Measurements from ENCODE around the gene CTDNEP1.
A peak's percentile ranks its signal among the peaks of the same experiment; 100 is the strongest.

The CTDNEP1 gene

DNA sequence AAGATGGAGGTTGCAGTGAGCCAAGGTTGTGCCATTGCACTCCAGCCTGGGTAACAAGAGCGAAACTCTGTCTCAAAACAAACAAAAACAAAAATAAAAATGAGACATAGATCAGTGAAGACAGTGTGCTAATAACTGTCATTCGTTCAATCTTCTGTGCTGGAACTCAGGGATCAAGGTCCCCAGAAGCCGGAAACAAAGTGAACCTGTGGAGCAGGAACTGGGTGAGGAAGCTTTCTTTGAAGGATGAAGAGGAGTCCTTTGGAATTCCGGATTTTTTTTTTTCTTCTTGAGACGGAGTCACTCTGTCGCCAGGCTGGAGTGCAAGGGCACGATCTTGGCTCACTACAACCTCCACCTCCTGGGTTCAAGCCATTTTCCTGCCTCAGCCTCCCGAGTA is 27.9 kb upstream of the CTDNEP1 start:
- DNase-seq, result no peak

DNA sequence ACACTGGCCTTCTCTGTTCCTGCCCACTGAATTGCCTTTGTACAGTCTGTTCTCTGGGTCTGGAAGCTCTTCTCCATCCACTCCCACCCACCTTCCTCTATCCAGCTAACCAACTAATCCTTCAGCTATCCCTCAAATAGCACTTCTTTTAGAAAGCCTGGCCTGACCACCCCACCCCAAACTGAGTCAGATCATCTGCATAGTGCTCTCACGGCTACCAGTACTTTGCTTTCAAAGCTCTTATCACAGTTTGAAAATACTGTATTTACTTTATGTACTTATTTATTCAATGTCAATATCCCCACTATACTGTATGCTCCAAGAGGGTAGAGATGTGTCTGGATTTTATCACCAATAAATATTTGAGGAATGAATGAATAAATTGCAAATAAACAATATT is 15.2 kb upstream of the CTDNEP1 start:
- no peak for DNase-seq

DNA sequence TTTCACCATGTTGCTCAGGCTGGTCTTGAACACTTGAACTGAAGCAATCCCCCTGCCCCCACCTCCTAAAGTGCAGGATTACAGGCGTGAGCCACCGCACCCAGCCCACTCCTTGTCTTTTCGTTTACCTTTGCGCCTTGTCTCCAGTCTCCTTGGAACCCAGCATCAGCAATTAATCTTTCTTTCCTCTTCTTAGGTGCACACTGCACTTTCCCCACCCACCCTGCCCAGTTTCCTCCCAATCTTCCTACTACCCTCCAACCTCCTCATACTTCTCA is 12.2 kb upstream of the CTDNEP1 start:
- DNase-seq, result no peak

DNA sequence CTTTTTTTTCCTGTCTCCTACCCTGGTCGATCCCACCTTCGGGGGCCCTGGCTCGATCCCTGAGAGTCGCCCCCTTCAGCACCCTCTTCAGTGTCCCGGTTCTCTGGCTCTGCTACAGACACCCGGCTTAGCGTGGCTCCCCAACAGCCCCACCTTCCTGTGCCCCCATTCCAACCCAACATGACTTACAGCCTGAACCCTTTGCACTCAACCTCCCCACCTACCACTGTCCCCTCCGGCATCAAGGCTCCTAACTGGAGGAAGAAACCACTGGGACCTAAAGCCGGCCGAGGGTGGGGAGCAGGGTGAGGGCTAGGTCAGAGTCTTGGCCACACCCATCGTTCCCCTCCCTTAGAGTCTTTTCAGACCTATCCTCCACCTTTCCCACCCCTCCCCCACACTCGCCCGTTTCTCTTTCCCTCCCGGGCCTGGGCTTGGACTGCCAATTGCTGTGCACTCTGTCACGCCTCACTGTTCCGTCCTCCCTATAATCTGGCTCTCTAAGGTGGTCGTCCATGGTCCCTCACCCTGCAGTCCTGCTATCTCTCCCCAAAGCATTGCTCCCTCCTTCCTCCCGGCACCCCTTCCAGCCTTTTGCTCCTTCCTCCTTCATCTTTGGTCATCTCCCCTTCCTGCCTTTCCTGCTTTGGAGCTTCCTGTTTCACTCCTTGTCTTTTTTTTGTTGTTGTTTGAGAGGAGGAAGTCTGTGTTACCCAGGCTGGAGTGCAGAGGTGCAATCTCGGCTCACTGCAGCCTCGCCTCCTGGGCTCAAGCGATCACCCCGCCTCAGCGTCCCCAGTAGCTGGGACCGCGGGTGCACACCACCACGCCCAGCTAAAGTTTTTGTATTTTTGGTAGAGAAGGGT is 11.6 kb upstream of the CTDNEP1 start:
- DNase-seq, result peak; percentile 55

DNA sequence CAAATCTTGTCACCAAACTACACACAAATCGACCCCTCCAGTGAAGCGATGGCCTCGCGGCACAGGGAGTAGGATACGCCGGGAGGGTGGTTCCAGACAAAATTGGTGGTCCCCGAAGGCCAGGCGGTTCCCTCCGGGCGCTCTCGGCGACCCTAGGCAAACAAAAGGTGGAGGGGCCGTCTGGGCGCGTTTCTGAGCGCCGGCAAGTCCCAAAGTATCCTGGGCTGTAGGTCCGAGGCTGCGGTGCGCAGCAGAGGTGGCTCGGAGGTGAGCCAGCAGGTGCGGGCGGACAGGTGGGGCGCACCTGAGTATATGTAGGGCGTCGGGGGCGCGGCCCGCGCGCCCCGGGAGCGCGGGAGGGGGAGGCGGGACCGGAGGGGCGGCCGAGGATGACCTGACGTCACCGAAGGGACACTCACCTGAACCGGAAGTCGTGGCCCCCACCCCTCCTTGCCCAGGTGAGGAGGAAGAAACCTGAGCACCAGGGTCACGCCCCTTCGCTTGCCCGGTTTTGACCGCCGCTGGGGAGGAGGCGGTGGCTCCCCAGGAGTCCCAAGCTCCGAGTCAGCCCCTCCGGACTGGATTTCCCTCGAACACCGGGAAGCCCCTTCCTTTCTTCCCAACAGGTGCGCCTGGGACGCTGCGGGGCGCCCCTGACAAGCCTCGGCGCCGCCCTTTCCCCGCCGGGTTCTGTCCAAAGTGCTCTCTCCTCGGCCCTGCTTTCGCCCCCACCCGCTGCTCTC is 10.8 kb upstream of the CTDNEP1 start, which contains the start of gene CLDN7:
CLDN7 (minus strand) TSS at position 287 of the 743 bp plus-strand sequence. CDS start 435 bp downstream, outside the sequence.
- DNase-seq, result peak; percentile 95

DNA sequence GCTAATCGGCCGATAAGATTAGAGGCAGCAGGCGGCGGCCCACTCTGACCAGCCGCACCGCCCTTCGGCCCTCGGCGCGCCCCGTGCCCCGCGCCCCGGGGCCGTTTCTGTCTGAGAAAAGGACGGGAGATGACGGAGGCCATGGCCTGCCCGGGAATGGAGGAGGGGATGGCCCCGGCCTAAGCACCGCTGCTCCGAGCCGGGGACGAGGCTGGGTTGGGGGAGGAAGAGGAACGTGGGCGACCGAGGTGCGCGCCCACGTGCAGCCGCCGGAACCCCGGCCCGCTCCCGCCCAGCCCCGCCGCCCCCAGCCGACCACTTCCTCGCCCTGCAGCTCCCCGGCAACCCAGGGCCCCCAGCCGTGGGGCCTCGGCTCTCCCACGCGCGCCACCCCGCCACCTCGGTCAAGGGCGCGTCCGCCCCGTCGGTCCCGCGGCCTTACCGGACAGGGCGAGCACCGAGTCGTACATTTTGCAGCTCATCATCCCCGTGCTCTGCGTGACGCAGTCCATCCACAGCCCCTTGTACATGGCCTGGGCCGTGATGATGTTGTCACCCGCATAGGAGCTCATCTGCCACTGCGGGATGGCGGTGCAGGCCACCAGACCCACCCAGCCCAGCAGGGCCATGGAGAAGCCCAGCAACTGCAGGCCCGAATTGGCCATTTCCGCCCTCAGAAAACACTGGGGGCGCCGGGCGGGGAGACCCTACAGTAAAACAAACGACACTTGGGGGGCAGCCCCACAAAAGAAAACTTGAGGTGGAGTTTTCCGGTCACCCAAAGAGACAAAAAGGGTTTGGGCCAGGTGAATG is 10.1 kb upstream of the CTDNEP1 start:
- peak; percentile 43 for DNase-seq

DNA sequence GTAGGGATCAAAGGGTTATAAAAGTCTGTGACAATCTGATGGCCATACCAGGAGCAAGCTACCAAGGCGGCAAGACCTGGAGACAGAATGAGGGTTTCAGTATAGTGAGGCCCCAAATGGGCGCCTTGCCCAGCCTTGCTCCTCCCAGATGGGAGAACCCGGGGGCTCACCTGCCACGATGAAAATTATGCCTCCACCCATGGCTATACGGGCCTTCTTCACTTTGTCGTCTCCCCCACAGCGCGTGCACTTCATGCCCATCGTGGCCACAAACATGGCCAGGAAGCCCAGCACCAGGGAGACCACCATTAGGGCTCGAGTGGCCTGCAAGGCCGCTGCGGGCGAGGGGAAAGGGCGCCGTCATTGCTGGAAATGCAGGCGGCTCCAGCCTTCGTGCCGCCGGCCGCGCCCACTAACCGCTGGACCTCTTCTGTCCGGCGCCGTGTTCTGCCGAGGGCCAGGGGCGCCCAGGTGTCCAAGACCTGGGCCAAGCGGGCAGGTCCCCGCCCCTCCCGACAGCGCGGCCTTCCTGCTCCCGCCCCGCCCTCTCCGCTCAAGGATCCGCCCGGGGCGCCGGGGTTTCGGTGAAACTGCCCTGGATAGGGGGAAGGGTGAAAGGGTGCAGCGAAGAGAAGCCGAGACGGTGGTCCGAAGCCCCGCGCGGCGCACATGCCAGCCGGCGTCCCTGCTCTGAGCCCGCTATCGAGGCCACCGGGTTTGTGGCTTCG is 9.3 kb upstream of the CTDNEP1 start:
- DNase-seq, result peak; percentile 80

DNA sequence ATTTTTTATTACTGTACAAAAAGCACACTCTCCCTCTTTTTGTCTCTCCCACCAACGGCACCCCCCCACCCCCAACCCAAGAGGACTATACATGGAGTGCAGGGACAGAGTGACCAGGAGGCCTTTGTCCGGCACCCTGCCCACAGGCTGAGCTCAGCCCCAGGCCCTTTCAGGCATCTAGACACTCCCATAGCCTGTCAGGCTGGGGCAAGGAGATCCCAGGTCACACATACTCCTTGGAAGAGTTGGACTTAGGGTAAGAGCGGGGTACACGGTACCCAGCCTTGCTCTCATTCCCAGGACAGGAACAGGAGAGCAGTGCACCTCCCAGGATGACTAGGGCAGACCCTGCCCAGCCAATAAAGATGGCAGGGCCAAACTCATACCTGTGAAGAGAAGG is 8.6 kb upstream of the CTDNEP1 start:
- no peak for DNase-seq

DNA sequence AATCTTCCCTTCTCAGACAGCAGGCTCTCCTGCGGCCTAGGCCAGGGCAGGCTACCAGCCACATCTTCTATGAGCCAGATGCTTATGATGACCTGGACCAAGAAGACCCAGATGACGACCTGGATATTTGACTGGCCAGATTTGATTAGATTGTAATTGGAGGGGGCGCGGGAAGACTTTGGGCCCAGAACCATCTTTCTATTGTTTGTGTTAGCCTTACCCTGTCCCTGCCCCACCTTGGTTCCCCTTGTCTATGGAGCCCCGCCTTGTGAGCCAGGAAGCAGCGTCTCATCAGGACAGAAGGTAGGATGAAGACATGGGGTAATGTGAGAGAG is 8.0 kb upstream of the CTDNEP1 start:
- no peak for DNase-seq

DNA sequence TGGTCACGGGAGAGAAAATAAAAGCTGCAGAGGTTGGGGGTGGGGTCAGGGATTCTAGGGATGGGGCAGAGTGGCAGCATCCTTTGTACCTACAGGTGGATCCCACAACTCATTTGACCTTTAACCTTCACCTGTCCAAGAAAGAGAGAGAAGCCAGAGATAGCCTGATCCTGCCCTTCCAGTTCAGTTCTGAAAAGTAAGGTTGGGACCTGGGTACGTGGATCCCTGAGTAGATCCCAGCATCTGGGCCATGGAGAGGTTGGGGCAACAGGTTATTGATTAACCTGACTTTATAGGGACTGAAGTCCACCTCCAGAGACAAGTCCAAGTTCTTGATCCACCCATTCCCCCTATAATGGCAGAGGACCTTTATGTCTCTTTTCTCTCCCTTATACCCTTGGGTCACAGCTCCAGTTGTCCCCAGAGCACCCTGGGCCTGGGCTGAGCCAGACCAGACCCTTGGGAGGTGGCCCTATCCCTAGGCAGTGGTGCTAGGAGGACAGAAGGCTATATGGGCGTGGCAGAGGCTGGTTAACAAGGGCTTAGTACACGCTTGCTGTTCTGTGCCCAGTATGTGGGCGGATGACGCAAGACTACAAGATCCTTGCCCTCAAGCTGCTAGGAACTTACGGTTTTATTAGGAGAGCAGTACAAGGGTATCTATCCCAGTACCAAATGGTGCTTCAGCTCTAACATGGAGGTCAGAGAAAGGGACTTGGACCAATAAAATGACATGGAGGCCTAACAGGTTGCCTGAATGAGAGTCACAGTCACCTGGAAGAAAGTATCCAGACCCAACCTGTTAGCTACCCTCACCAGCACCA is 7.4 kb upstream of the CTDNEP1 start:
- DNase-seq, result no peak

DNA sequence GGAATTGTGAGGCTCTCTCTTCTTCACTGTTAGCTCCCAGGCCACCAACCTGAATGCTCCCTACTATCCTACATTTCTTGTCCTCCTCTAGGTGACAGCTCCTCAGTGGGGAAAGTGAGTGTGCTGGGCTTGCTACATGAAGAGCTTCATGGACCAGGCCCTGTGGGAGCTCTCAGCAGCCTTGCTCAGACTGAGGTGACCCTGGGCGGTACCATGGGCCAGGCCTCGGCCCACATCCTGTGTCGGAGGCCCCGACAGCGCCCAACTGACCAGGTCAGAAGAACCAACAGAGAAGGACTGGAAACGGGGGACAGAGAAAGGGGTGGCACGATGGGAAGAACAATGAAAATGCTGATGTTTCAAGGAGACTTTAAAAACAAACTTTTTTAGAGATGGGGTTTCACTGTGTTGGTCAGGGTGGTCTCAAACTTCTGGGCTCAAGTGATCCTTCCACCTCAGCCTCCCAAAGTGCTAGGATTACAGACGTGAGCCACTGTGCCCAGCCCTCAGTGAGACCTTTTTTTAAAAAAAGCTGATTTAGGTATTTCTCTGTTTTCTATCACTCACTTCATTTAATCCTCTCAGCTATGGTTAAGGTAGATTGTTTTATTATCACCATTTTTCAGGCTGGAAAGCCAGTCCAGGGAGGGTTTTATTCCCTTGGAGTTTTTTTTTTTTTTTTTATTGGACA is 5.4 kb upstream of the CTDNEP1 start:
- no peak for DNase-seq

DNA sequence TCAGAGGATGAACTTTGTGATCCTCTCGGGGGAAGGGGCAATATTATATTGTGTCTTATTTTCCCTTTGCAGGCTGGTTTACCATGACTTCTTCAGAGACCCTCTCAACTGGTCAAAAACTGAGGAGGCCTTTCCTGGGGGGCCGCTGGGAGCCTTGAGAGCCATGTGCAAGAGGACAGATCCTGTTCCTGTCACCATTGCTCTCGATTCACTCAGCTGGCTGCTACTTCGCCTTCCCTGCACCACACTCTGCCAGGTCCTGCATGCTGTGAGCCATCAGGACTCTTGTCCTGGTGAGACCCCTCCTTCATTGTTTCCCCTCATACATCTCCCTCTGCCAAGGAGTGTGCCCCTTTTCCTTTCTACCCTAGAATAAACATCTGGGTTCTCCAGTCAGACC is 3.0 kb upstream of the CTDNEP1 start:
- no peak for DNase-seq

DNA sequence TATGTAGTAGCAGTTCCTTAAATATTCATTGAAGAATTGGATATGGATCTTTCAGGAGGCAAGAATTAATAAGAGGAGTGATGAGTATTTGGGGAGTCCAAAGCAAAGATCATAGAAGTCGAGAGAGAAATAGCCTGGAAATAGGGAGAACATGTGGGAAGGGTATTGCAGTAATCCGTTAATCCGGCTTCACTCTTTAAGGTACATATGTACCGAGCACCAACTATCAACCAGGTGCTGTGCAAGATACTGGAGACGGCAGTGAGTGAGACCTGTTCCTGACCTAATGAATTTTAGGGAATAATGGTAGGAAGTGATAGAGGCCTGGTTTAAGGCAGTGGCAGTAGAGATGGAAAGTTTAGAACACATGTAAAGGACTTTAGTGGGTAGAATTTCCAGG is 1.5 kb upstream of the CTDNEP1 start:
- DNase-seq, result no peak

DNA sequence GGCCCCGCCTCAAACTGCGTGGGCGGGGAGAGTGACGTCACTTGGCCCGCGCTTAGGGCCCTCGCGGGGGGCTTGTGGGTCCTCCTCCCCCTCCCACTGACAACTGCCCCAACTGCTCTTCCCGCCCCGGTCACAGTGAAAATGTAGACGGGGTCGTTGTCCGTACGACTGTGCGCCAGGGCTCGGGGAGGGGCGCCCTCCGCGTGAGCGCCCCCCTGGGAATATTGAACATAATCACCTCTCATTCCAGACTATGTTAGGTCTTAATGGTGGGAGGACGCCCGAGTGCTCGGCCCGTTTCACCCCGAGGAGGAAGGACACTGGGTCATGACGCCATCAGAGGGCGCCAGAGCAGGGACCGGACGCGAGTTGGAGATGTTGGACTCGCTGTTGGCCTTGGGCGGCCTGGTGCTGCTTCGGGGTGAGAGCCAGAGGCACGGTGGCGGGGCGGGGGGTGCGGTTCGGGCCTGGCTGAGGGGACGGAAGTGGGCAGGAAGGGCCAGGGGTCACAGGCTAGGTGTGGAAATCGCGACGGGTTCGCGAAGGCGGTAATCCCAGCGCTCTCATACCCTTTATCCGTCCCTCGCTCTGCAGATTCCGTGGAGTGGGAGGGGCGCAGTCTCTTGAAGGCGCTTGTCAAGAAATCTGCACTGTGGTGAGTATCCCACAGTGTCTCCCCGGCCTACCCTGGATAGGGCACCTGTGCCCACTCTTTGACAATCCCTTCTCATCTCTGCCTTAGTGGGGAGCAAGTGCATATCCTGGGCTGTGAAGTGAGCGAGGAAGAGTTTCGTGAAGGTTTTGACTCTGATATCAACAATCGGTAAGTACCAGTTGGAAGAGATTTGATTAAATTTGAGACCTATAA is 876 bp upstream of the CTDNEP1 start, which contains the start of gene ELP5:
ELP5 (plus strand) TSS at position 40 of the 868 bp plus-strand sequence; CDS start at position 376, 336 bp downstream.
- DNase-seq, result peak; percentile 91

DNA sequence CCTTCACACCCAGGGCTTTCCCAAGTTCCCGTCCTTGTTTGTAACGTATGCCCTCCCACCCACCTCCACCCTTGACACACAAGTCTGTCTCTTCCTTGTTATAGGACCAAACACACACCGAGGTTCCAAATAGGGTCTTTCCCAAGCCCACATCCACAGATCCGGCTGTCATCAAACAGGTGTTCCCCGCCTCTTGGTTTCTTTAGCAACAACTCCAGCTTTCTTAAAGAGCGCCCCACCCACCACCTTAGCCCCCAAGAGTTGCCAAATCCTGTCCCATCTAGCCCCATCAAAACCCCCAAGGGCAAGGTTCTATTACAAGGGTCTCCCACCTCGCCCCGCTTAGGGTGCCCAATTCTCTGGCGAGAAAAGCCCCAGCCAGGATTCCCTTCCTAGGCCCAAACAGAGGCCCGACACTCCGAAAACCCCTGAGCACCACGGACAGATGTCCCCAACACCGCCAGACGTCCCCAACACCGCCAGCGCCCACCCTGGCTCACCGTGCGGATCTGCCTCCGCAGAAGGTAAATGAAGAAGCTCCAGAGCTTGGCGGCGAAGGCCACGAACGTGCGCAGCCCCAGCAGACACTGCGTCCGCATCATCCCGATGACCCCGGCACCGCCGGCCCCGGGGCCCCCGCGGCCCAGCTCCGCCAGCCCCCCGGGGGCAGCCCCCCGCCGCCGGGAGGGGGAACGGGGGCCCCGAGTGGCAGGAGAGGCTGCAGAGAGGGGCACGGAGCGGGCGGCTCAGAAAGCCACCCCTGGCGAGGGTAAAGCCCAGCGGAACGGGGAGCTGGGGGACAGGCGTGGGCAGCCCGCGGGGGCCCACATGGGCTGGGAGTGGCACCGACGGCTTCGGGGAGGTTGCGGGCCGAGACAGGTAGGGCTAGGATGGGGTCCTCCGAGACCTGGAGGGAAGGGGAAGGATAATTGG is 573 bp downstream of the CTDNEP1 start:
- no peak for DNase-seq

DNA sequence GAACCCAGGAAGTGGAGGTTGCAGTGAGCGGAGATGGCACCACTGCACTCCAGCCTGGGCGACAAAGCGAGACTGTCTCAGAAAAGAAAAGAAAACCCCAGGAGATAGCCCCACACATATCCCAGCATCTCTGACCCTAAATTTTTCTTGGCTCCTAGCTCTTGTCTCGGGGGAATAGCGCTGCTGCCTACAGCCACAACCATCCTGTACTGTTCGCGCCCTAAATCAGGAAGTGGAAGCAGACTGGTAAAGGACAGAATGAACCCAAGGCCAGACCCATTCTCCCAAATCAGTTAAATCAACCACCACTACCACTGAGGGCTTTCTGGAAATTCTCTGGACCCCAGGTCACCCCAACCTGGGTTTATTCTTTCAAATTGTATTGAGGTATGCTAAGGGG is 1.7 kb downstream of the CTDNEP1 start:
- no peak for DNase-seq

DNA sequence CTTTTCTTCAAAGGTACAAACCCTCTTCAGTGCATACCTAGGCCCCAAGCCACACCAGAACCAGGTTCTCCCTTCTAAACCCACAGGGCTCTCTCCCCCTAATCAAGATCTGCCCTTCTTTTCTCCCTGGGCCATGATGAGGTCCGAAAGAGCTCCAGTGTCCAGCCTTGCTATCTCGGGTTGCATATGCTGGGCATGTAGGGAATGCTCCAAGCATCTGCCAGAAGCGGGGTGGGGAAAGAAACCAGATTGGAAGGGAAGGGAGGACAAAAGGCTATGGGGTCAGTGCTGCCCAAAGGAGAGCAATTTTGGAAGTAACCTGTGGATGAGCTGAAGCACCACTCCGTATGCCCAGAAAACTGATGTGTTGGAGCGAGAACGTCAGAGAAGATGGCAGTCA is 2.3 kb downstream of the CTDNEP1 start:
- no peak for DNase-seq

DNA sequence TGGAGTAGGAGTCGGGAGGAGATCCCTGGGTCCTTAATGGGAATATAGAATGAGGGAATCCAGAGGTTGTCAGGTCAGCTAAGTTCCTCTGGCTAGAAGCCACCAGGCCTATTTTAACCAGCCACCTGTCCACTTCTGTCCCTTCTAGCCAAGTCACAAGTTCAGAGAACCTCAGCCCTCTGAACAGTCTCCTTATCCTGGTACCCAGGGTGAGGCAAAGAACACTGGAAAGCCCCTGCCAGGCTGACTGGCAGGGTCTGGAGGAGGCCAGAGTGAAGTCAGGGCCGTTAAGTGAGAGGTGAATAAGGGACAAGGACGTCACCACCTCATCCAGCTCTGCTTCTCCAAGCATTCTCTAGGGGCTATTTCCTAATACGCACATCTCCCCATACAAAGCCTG is 2.7 kb downstream of the CTDNEP1 start:
- DNase-seq, result no peak

DNA sequence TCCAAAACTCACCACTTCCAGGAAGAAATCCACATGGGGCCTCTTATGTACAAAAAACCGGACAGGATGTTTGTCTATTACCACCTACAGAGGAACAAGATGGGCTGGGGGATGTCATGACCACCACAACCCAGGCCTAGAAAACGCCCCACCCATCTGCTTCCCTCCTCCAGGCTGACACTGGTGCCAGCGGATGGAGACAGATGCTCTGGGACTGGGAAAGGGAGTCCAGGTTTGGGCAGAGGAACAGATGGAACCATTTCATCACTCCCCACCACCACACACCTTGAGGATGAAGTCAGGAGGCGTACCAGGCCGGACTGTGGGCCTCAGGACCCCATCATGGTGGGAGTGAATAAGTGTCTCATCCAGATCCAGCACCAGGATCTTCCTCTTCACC is 4.8 kb downstream of the CTDNEP1 start:
- DNase-seq, result no peak

All from NCI-H146 (cell line).